GM12801 (cell line): ENCODE data around the gene CLDN5.

Experiments used
- CTCF ChIP-seq: IDR thresholded peaks from one replicate; pipeline ENCODE4 v1.5.1; 2011; ENCODE audit warnings: control low read depth; ENCODE audit not compliant: insufficient read length; ENCODE audit errors: extremely low read depth

The CLDN5 gene

GRCh38 chr22:19524170-19525115 lies at the start of gene CLDN5:
Gene CLDN5, minus strand, starts transcription at chr22:19524410. Its CDS starts 155 bp downstream, at chr22:19524255.
- TF ChIP-seq CTCF = no peak

GRCh38 chr22:19571995-19572394 lies 47.8 kb upstream of the CLDN5 start:
- TF ChIP-seq CTCF = no peak

- TF ChIP-seq CTCF = no peak
Measured at GRCh38 chr22:19571207-19571795, 47.1 kb upstream of the CLDN5 start.

- no peak for TF ChIP-seq CTCF
Measured at GRCh38 chr22:19569976-19570375, 45.8 kb upstream of the CLDN5 start.

- no peak for TF ChIP-seq CTCF
Measured at GRCh38 chr22:19569276-19569640, 45.0 kb upstream of the CLDN5 start.

- TF ChIP-seq CTCF = no peak
Measured at GRCh38 chr22:19568337-19569275, 44.4 kb upstream of the CLDN5 start.
